ENCODE results near the gene LACTB.

The LACTB gene

GRCh38 chr15:63122002-63122875 is 578 bp downstream of the LACTB start:
- peak; percentile 32 to 65 for DNase-seq (ENCODE audit: low read depth in 1 of 2, low spot score in 1 of 2)

GRCh38 chr15:63124506-63124905 is 2.8 kb downstream of the LACTB start:
- DNase-seq (ENCODE audit: low read depth in 1 of 2, low spot score in 1 of 2): no peak

- no peak for DNase-seq (ENCODE audit: low read depth in 1 of 2, low spot score in 1 of 2)
Observed at GRCh38 chr15:63126726-63127125, 5.1 kb downstream of the LACTB start.

GRCh38 chr15:63133786-63134185 is 12.1 kb downstream of the LACTB start:
- no peak for DNase-seq (ENCODE audit: low read depth in 1 of 2, low spot score in 1 of 2)

- DNase-seq (ENCODE audit: low read depth in 1 of 2, low spot score in 1 of 2): no peak
Observed at GRCh38 chr15:63134245-63134985, 12.8 kb downstream of the LACTB start.

GRCh38 chr15:63135281-63135680 is 13.6 kb downstream of the LACTB start:
- DNase-seq (ENCODE audit: low read depth in 1 of 2, low spot score in 1 of 2): no peak

- no peak for DNase-seq (ENCODE audit: low read depth in 1 of 2, low spot score in 1 of 2)
Observed at GRCh38 chr15:63135804-63136203, 14.1 kb downstream of the LACTB start.

GRCh38 chr15:63136742-63137141 is 15.1 kb downstream of the LACTB start:
- DNase-seq (ENCODE audit: low read depth in 1 of 2, low spot score in 1 of 2): no peak

GRCh38 chr15:63140936-63141335 is 19.3 kb downstream of the LACTB start:
- DNase-seq (ENCODE audit: low read depth in 1 of 2, low spot score in 1 of 2): no peak

- no peak for DNase-seq (ENCODE audit: low read depth in 1 of 2, low spot score in 1 of 2)
Observed at GRCh38 chr15:63145426-63145825, 23.8 kb downstream of the LACTB start.

GRCh38 chr15:63146684-63147083 is 25.0 kb downstream of the LACTB start:
- no peak for DNase-seq (ENCODE audit: low read depth in 1 of 2, low spot score in 1 of 2)

GRCh38 chr15:63151665-63152064 is 30.0 kb downstream of the LACTB start:
- DNase-seq (ENCODE audit: low read depth in 1 of 2, low spot score in 1 of 2): no peak

GRCh38 chr15:63155486-63155885 is 33.8 kb downstream of the LACTB start:
- DNase-seq (ENCODE audit: low read depth in 1 of 2, low spot score in 1 of 2): no peak

GRCh38 chr15:63156086-63156710 is 34.5 kb downstream of the LACTB start:
- DNase-seq (ENCODE audit: low read depth in 1 of 2, low spot score in 1 of 2): no peak

GRCh38 chr15:63156755-63157117 is 35.1 kb downstream of the LACTB start:
- DNase-seq (ENCODE audit: low read depth in 1 of 2, low spot score in 1 of 2): no peak

GRCh38 chr15:63157118-63157843 is 35.6 kb downstream of the LACTB start, which contains the start of gene RPS27L:
Gene RPS27L (minus strand): TSS chr15:63157477. CDS start chr15:63157405, 72 bp downstream.
- DNase-seq (ENCODE audit: low read depth in 1 of 2, low spot score in 1 of 2): peak; percentile 75 to 82

- no peak for DNase-seq (ENCODE audit: low read depth in 1 of 2, low spot score in 1 of 2)
Observed at GRCh38 chr15:63157891-63158431, 36.3 kb downstream of the LACTB start.

GRCh38 chr15:63160638-63161037 is 39.0 kb downstream of the LACTB start:
- DNase-seq (ENCODE audit: low read depth in 1 of 2, low spot score in 1 of 2): no peak

- no peak for DNase-seq (ENCODE audit: low read depth in 1 of 2, low spot score in 1 of 2)
Observed at GRCh38 chr15:63163217-63163616, 41.6 kb downstream of the LACTB start.

GRCh38 chr15:63165166-63165859 is 43.7 kb downstream of the LACTB start:
- no peak for DNase-seq (ENCODE audit: low read depth in 1 of 2, low spot score in 1 of 2)
